CD8-positive, alpha-beta memory T cell (primary cell): ENCODE data around the gene ABAT. TPM values are rescaled to one million over a fixed set of nuclear protein-coding genes. Genes with fewer than 3 reads are reported as not detected.
A peak's percentile ranks its signal among the peaks of the same experiment; 100 is the strongest.

ENCODE experiments used
- CTCF ChIA-PET: fragments of 350-600 bp; sonication (Branson Sonifier 250); formaldehyde crosslinking; loops from one replicate; lab custom pipeline; 2021; ENCODE audit warnings: antibody characterized with exemption; lab: Charles Lee
- POLR2A ChIA-PET: fragments of 350-600 bp; sonication (Branson Sonifier 250); formaldehyde crosslinking; loops from one replicate; lab custom pipeline; 2021; ENCODE audit warnings: antibody characterized with exemption; lab: Charles Lee
- DNase-seq, 5 donors: peaks; one replicate each; pipeline versions ENCODE4 v3.0.0 to v3.0.0-alpha.2; 2020 to 2022; ENCODE audit warnings: mixed read lengths in 1 of 5
- H3K27ac ChIP-seq: one replicate; pipeline ENCODE4 v1.7.0; 2013; ENCODE audit warnings: low read depth, mild to moderate bottlenecking, low read length, moderate library complexity
- H3K27me3 ChIP-seq: 2 replicates; pipeline ENCODE4 v1.7.0; 2013; ENCODE audit warnings: low read length, mild to moderate bottlenecking; ENCODE audit not compliant: insufficient read depth, poor library complexity, severe bottlenecking
- H3K36me3 ChIP-seq: 2 replicates; pipeline ENCODE4 v1.7.0; 2013; ENCODE audit warnings: mild to moderate bottlenecking, low read length, moderate library complexity; ENCODE audit not compliant: insufficient read depth
- H3K4me1 ChIP-seq: 2 replicates; pipeline ENCODE4 v1.7.0; 2013; ENCODE audit warnings: mild to moderate bottlenecking, low read length, moderate library complexity; ENCODE audit not compliant: insufficient read depth
- H3K4me3 ChIP-seq: 2 replicates; pipeline ENCODE4 v1.7.0; 2013; ENCODE audit warnings: mild to moderate bottlenecking, low read length
- H3K9me3 ChIP-seq: 2 replicates; pipeline ENCODE4 v1.7.0; 2013; ENCODE audit warnings: mild to moderate bottlenecking, low read length
- H3K27ac Mint-ChIP-seq, 8 donors: one replicate each; pipeline ENCODE4 v1.8.0; 2020 to 2021; ENCODE audit warnings: mixed read lengths in 8 of 8, mild to moderate bottlenecking in 6 of 8, inconsistent platforms in 3 of 8, moderate library complexity in 3 of 8
- H3K27me3 Mint-ChIP-seq, 2 donors: one replicate each; pipeline ENCODE4 v1.8.0; 2020 to 2021; ENCODE audit warnings: mixed read lengths in 2 of 2, mild to moderate bottlenecking in 1 of 2, moderate library complexity in 1 of 2
- H3K36me3 Mint-ChIP-seq, 3 donors: one replicate each; pipeline ENCODE4 v1.8.0; 2020 to 2021; ENCODE audit warnings: mixed read lengths in 3 of 3, inconsistent platforms in 1 of 3, mild to moderate bottlenecking in 1 of 3
- H3K4me1 Mint-ChIP-seq, 3 donors: one replicate each; pipeline ENCODE4 v1.8.0; 2020 to 2021; ENCODE audit warnings: mixed read lengths in 3 of 3, inconsistent platforms in 1 of 3, mild to moderate bottlenecking in 1 of 3
- H3K4me3 Mint-ChIP-seq, 7 donors: one replicate each; pipeline ENCODE4 v1.8.0; 2020 to 2021; ENCODE audit warnings: mixed read lengths in 7 of 7, mild to moderate bottlenecking in 6 of 7, moderate library complexity in 4 of 7, inconsistent platforms in 2 of 7
- H3K9me3 Mint-ChIP-seq, 5 donors: one replicate each; pipeline ENCODE4 v1.8.0; 2020 to 2022; ENCODE audit warnings: mixed read lengths in 5 of 5, mild to moderate bottlenecking in 3 of 5, moderate library complexity in 2 of 5, inconsistent platforms in 1 of 5
- polyA plus RNA-seq: library from polyadenylated mRNA; unstranded; fragments of 300-500 nt; fragmentation: Illumina TruSeq; gene quantifications from one replicate; pipeline ENCODE4 v1.2.3, GENCODE V29; 2021
- total RNA-seq, 2 experiments: library from RNA; stranded (reverse); gene quantifications; one replicate each; pipeline ENCODE4 v1.2.3, GENCODE V29; 2021

ABAT gene
- total and polyA plus RNA-seq, 3 experiments from 2014 or later, result 3.0 to 10.1 (median 9.8) TPM

DNA sequence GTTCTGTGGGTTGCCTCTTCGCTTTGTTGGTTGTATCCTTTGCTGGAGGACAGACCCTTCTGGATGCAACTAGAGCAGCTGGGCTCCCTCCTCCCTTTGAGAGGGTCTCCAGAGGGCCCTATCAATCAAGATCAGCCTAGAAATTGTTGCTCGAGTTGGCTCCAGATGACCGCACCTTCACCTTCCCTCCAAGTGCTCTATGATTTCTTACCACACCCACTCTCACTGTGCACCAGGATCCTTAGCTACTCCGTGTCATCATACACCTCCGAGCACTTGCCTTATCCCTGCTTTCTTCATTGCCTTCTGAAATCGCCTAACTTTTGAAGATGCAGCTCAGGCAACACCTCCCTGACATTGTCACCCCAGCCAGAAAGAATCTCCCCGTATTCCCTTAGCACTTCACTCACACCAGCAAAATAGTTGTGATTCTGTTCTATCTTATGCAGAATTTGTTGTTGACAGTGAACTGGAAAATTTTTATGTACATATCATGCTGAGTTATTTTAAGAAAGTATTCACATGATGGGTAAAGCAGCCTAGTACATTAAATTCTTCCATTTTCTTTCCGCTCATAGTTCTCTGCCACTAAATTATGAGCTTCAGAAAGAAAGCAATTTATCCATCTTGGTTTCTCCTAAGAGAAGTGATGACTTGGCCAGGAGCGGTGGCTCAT lies 52.9 kb downstream of the ABAT start:
- POLR2A ChIA-PET, result no interaction called here
- Mint-ChIP-seq H3K4me1 (peaks cover 9 to 16% (median 15%) of the 10 kb centered on the region in 3 donors), H3K27me3 (no peaks in the 10 kb centered on the region), H3K36me3 (peaks cover 0 to 5% (median 2%) of the 10 kb centered on the region in 3 donors), H3K27ac (peak overlapping the region in 1 of 8 donors; percentile 45), H3K4me3 (no peak overlapping the region), H3K9me3 (no peaks in the 10 kb centered on the region)
- H3K27ac ChIP-seq, result no peak overlapping the region
- no peaks in the 10 kb centered on the region for H3K4me1 ChIP-seq
- no peaks in the 10 kb centered on the region for H3K9me3 ChIP-seq
- CTCF ChIA-PET, result no interaction called here
- H3K27me3 ChIP-seq, result no peaks in the 10 kb centered on the region
- DNase-seq, result no peak
- no peak overlapping the region for H3K4me3 ChIP-seq
- H3K36me3 ChIP-seq, result no peaks in the 10 kb centered on the region

DNA sequence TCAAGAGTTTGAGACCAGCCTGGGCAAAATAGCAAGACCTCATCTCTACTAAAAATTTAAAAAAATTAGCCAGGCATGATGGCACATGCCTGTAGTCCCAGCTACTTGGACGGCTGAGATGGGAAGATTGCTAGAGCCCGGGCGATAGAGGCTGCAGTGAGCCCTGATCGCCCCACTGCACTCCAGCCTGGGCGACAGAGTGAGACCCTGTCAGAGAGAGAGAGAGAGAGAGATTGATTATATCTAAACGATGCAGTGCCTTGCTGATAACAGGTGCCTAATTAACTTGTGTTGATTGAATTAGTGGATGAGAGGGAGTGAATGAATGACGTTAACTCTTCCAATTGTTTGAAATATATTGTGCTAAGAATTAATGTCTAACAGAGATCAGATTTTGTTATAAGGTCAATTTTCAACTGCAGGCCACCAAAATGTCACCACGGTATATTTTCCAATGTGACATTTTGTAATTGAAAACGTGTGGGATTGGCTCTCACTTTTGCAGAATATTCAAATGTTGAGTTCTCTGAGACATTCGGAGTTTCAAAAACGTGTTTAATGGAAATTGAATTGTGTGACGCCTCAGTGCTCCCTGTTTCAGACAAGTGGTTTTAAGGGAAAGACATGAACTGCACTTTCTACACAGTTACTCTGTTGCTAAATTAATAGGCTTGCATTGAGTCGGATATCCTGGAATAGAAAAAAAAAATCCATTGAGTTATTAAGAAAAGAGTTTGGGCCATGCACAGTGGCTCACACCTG lies 53.6 kb downstream of the ABAT start:
- Histone ChIP-seq H3K4me3 (no peak overlapping the region), H3K4me1 (no peaks in the 10 kb centered on the region), H3K27ac (no peak overlapping the region), H3K36me3 (no peaks in the 10 kb centered on the region), H3K9me3 (no peaks in the 10 kb centered on the region), H3K27me3 (no peaks in the 10 kb centered on the region)
- Mint-ChIP-seq H3K36me3 (peaks cover 0 to 5% (median 2%) of the 10 kb centered on the region in 3 donors), H3K4me3 (no peak overlapping the region), H3K9me3 (no peaks in the 10 kb centered on the region), H3K27me3 (no peaks in the 10 kb centered on the region), H3K27ac (peak overlapping the region in 1 of 8 donors; percentile 45), H3K4me1 (peaks cover 9 to 16% (median 15%) of the 10 kb centered on the region in 3 donors)
- ChIA-PET CTCF (no interaction called here), POLR2A (no interaction called here)
- DNase-seq, result no peak

GRCh38 chr16:8729779-8730334 lies 55.4 kb downstream of the ABAT start:
- H3K4me3 Mint-ChIP-seq, result peak overlapping the region in 2 of 7 donors; percentile 41 to 68
- H3K36me3 Mint-ChIP-seq, result peaks cover 0 to 8% (median 4%) of the 10 kb centered on the region in 3 donors
- peaks cover 0 to 5% (median 0%) of the 10 kb centered on the region in 5 donors for H3K9me3 Mint-ChIP-seq
- no peak overlapping the region for H3K4me3 ChIP-seq
- CTCF ChIA-PET, result no interaction called here
- H3K4me1 Mint-ChIP-seq, result peaks cover 9 to 16% (median 15%) of the 10 kb centered on the region in 3 donors
- H3K9me3 ChIP-seq, result no peaks in the 10 kb centered on the region
- no peaks in the 10 kb centered on the region for H3K4me1 ChIP-seq
- no peaks in the 10 kb centered on the region for H3K36me3 ChIP-seq
- POLR2A ChIA-PET, result no interaction called here
- no peak overlapping the region for H3K27ac ChIP-seq
- no peaks in the 10 kb centered on the region for H3K27me3 ChIP-seq
- peak overlapping the region in 2 of 8 donors; percentile 73 to 89 for H3K27ac Mint-ChIP-seq
- DNase-seq, result no peak
- H3K27me3 Mint-ChIP-seq, result no peaks in the 10 kb centered on the region

DNA sequence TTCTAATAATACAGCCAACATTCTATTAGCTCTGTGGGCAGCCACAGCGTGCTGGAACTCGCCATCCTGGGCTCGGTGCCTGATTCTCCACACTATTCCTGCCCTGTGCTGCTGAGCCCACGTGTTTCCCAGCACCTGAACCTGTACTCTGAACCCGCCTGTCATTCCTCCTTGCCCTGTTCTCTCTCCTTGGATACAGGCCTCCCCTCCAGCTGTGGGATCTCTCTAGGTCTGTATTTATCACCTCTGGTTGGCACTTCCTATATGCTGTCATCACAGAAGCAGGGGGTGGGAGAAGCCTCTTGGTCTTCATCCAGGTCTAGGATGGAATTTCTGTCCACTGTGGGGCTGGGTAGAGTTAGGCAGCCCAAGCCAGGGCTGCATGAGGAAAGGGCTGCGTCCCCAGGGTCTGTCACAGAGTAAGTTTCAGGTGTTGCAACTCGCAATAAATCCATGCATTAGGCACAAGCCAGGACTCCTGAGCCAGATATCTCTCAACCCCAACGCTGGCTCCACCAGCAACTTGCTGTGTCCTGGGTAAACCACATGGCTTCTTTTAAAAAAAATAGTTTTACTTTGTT lies 56.0 kb downstream of the ABAT start:
- ChIA-PET CTCF (no interaction called here), POLR2A (no interaction called here)
- H3K9me3 Mint-ChIP-seq, result peaks cover 0 to 5% (median 0%) of the 10 kb centered on the region in 5 donors
- Histone ChIP-seq H3K9me3 (no peaks in the 10 kb centered on the region), H3K4me1 (no peaks in the 10 kb centered on the region), H3K27ac (no peak overlapping the region), H3K27me3 (no peaks in the 10 kb centered on the region), H3K4me3 (no peak overlapping the region), H3K36me3 (no peaks in the 10 kb centered on the region)
- peaks cover 9 to 16% (median 15%) of the 10 kb centered on the region in 3 donors for H3K4me1 Mint-ChIP-seq
- peaks cover 0 to 8% (median 4%) of the 10 kb centered on the region in 3 donors for H3K36me3 Mint-ChIP-seq
- peak overlapping the region in 1 of 8 donors; percentile 73 for H3K27ac Mint-ChIP-seq
- H3K27me3 Mint-ChIP-seq, result no peaks in the 10 kb centered on the region
- H3K4me3 Mint-ChIP-seq, result peak overlapping the region in 1 of 7 donors; percentile 41
- no peak for DNase-seq

GRCh38 chr16:8733849-8734540 lies 59.6 kb downstream of the ABAT start:
- H3K4me3 ChIP-seq, result no peak overlapping the region
- H3K4me3 Mint-ChIP-seq, result no peak overlapping the region
- no peak overlapping the region for H3K27ac ChIP-seq
- H3K36me3 Mint-ChIP-seq, result peaks cover 8 to 21% (median 8%) of the 10 kb centered on the region in 3 donors
- peaks cover 9 to 15% (median 14%) of the 10 kb centered on the region in 3 donors for H3K4me1 Mint-ChIP-seq
- no peak for DNase-seq
- H3K27me3 ChIP-seq, result no peaks in the 10 kb centered on the region
- H3K9me3 ChIP-seq, result no peaks in the 10 kb centered on the region
- no peak overlapping the region for H3K27ac Mint-ChIP-seq
- ChIA-PET CTCF (no interaction called here), POLR2A (no interaction called here)
- peaks cover 0 to 5% (median 0%) of the 10 kb centered on the region in 5 donors for H3K9me3 Mint-ChIP-seq
- no peaks in the 10 kb centered on the region for H3K27me3 Mint-ChIP-seq
- H3K36me3 ChIP-seq, result no peaks in the 10 kb centered on the region
- H3K4me1 ChIP-seq, result no peaks in the 10 kb centered on the region

- H3K27me3 ChIP-seq, result no peaks in the 10 kb centered on the region
- H3K27ac ChIP-seq, result no peak overlapping the region
- no peaks in the 10 kb centered on the region for H3K9me3 ChIP-seq
- POLR2A ChIA-PET, result no interaction called here
- DNase-seq, result no peak
- H3K27ac Mint-ChIP-seq, result no peak overlapping the region
- H3K4me1 ChIP-seq, result no peaks in the 10 kb centered on the region
- H3K36me3 ChIP-seq, result no peaks in the 10 kb centered on the region
- peaks cover 0 to 3% (median under 1%) of the 10 kb centered on the region in 3 donors for H3K4me1 Mint-ChIP-seq
- H3K36me3 Mint-ChIP-seq, result peaks cover 8 to 21% (median 9%) of the 10 kb centered on the region in 3 donors
- CTCF ChIA-PET, result no interaction called here
- no peak overlapping the region for H3K4me3 Mint-ChIP-seq
- no peaks in the 10 kb centered on the region for H3K27me3 Mint-ChIP-seq
- peaks cover 0 to 5% (median 0%) of the 10 kb centered on the region in 5 donors for H3K9me3 Mint-ChIP-seq
- no peak overlapping the region for H3K4me3 ChIP-seq
Measured at GRCh38 chr16:8735574-8735973, 61.2 kb downstream of the ABAT start.

DNA sequence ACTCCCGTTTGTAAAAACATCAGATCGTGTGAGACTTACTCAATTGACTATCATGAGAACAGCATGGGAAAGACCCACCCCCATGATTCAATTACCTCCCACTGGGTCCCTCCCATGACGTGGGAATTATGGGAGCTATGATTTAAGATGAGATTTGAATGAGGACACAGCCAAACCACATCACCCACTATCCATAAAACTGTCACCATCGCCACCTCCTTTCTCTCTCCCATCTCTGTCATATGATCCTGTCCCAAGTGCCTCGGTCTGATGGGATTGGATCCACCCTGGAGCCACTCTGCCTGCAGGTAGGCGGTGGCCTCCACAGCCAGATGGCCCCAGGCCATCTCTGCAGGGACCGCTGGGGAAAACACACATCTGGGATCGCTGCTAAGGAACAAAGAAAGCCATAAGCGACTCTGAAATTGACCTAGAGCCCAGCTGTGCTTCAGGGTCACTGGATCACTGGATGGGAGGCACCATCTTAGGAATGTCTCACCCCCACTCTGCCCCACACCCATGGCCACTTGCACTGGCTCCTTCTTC lies 61.8 kb downstream of the ABAT start:
- Mint-ChIP-seq H3K4me1 (peaks cover 0 to under 1% (median 0%) of the 10 kb centered on the region in 3 donors), H3K9me3 (peaks cover 0 to 5% (median 0%) of the 10 kb centered on the region in 5 donors), H3K27me3 (no peaks in the 10 kb centered on the region), H3K4me3 (no peak overlapping the region), H3K36me3 (peaks cover 9 to 21% (median 12%) of the 10 kb centered on the region in 3 donors), H3K27ac (no peak overlapping the region)
- ChIA-PET POLR2A (no interaction called here), CTCF (no interaction called here)
- no peaks in the 10 kb centered on the region for H3K4me1 ChIP-seq
- H3K27me3 ChIP-seq, result no peaks in the 10 kb centered on the region
- H3K9me3 ChIP-seq, result no peaks in the 10 kb centered on the region
- DNase-seq, result no peak
- H3K4me3 ChIP-seq, result no peak overlapping the region
- H3K27ac ChIP-seq, result no peak overlapping the region
- H3K36me3 ChIP-seq, result no peaks in the 10 kb centered on the region
